ENCODE results near the gene FBXO47. TPM values are rescaled to one million over a fixed set of nuclear protein-coding genes. Genes with fewer than 3 reads are reported as not detected.

FBXO47 gene
- total and polyA plus RNA-seq, 7 donors, result 0.03 TPM; not detected in 6

Other genes starting within 250 kb of the FBXO47 start
- 10 to 100 TPM; 29.9 to 45.5 (median 37.4) TPM for gene CISD3, start 237.1 kb downstream of the FBXO47 start, total RNA-seq
- 10 to 100 TPM; 39.6 to 83.6 (median 41.5) TPM for gene CISD3, start 237.1 kb downstream of the FBXO47 start, polyA plus RNA-seq
- gene PCGF2, start 219.1 kb downstream of the FBXO47 start, total RNA-seq, result 10 to 100 TPM in 1 of 4 donors, 1 to 10 TPM in 3; 7.1 to 10.8 (median 7.5) TPM
- 1 to 10 TPM; 3.3 to 5.8 (median 5.1) TPM for gene PCGF2, start 219.1 kb downstream of the FBXO47 start, polyA plus RNA-seq
- 100 to 1,000 TPM; 112 to 209 (median 184) TPM for gene PSMB3, start 214.7 kb downstream of the FBXO47 start, total RNA-seq
- gene PSMB3, start 214.7 kb downstream of the FBXO47 start, polyA plus RNA-seq, result 100 to 1,000 TPM; 286 to 463 (median 332) TPM
- 10 to 100 TPM; 61.2 to 66.7 (median 63.8) TPM for gene PIP4K2B, start 167.8 kb downstream of the FBXO47 start, total RNA-seq
- 10 to 100 TPM; 19.3 to 72.6 (median 26.5) TPM for gene PIP4K2B, start 167.8 kb downstream of the FBXO47 start, polyA plus RNA-seq
- gene CWC25, start 142.1 kb downstream of the FBXO47 start, total RNA-seq, result 10 to 100 TPM in 3 of 4 donors, 1 to 10 TPM in 1; 9.7 to 21.3 (median 15.3) TPM
- 10 to 100 TPM; 13.5 to 22.0 (median 15.0) TPM for gene CWC25, start 142.1 kb downstream of the FBXO47 start, polyA plus RNA-seq
- gene RPL23, start 113.7 kb downstream of the FBXO47 start, total RNA-seq, result 1,000 to 10,000 TPM in 1 of 4 donors, 100 to 1,000 TPM in 3; 816 to 1,006 (median 921) TPM
- gene RPL23, start 113.7 kb downstream of the FBXO47 start, polyA plus RNA-seq, result 1,000 to 10,000 TPM; 1,675 to 2,332 (median 1,765) TPM
- gene LASP1, start 97.3 kb downstream of the FBXO47 start, total RNA-seq, result 10 to 100 TPM; 14.6 to 20.1 (median 17.2) TPM
- 10 to 100 TPM in 2 of 3 donors, 1 to 10 TPM in 1; 8.6 to 14.0 (median 10.9) TPM for gene LASP1, start 97.3 kb downstream of the FBXO47 start, polyA plus RNA-seq
- 1 to 10 TPM; 2.3 to 9.2 (median 2.7) TPM for gene PLXDC1, start 184.2 kb upstream of the FBXO47 start, total RNA-seq
- 1 to 10 TPM; 2.7 to 3.9 (median 3.3) TPM for gene PLXDC1, start 184.2 kb upstream of the FBXO47 start, polyA plus RNA-seq
- 1 to 10 TPM in 1 of 4 donors, under 1 TPM in 2, not detected in 1; 0.15 to 1.0 (median 0.15) TPM for gene ARL5C, start 198.8 kb upstream of the FBXO47 start, total RNA-seq
- gene ARL5C, start 198.8 kb upstream of the FBXO47 start, polyA plus RNA-seq, result not detected
- 100 to 1,000 TPM; 209 to 274 (median 226) TPM for gene CACNB1, start 230.3 kb upstream of the FBXO47 start, total RNA-seq
- gene CACNB1, start 230.3 kb upstream of the FBXO47 start, polyA plus RNA-seq, result 100 to 1,000 TPM in 2 of 3 donors, 10 to 100 TPM in 1; 88.2 to 196 (median 149) TPM
- 1,000 to 10,000 TPM; 1,146 to 1,520 (median 1,371) TPM for gene RPL19, start 232.9 kb upstream of the FBXO47 start, total RNA-seq
- gene RPL19, start 232.9 kb upstream of the FBXO47 start, polyA plus RNA-seq, result 1,000 to 10,000 TPM; 2,244 to 3,039 (median 2,565) TPM

Measured in psoas muscle (tissue), 7 donors.